ENCODE data around the gene SUMO3.

SUMO3 gene

DNA sequence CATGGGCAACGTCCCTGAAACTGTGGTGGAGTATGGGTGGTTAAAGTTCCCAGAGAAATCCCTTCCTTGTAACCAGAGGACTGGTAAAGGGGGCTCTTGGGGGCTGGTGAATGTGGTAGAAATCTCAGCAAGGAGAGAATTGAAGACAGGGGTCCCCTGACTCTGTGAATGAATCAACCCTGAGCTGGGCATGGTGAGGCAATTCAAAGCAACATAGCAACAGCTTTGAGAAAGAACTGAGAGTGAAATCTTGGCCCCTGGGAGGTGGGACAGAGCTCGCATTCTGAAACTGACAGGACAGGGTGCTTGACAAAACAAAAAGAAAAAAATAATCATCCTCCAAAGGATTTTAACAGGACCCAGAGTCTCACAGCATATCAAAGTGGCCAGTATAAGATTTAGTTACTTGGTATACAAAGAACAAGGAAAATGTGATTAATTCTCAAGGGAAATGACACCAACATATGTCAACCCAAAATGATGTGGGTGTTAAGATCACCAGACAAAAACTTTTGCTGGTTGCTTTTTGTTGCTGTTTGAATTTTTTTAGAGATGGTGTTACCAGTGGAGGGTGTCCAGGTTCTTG lies 11.7 kb upstream of the SUMO3 start:
- no peak for DNase-seq (ENCODE audit: low read depth in 3 of 3)

DNA sequence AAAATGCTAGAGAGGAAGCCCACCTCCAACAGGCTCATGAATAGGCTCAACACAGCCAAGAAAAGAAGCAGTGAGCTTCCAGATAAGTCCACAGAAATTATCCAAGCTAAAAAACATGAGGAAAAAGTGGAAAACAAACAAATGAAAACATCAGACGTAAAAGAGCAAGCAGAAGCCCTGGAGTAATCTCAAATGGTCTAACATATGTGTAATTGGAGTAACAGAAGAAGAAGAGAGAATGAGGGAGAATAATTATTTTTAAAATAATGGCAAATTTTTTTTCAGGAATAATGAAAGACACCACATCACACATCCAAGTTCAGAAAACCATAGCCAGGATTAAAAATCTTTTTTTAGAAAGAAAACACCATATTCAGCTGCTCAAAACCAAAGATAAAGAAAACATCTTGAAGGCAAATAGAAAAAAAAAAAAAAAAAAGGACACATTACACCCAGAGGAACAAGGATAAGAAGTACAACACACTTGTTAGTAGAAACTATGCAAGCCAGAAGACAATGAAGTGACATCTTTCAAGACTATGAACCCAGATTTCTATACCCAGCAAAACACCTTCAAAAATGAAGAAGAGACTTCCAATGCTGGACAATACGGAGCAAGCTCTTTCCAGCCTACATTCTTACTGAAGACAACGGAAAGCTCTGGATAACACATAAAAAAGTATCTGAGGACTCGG lies 10.6 kb upstream of the SUMO3 start:
- no peak for DNase-seq (ENCODE audit: low read depth in 3 of 3)

DNA sequence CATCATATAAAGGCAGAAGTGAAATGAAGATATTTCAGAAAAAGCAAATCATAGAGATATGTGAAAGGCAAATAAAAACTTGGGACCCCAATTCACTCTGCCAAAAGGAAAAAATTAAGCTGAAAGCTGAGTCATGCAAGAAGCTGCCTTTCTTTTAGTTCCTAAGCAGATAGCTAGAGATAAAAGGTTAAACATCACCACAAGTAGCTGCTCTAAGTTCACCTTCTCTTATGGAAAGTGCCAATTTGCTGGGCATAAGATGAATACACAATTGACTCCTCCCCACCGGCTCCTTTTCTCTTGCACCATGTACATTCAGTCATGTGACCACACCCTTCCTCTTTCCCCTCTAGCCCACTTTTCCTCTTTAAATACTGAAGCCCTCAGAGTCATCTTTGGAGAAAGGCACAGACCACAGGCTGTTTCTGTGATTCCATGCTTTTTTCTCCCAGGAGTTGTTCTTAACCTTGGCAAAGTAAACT lies 5.4 kb upstream of the SUMO3 start:
- DNase-seq (ENCODE audit: low read depth in 3 of 3) = no peak

DNA sequence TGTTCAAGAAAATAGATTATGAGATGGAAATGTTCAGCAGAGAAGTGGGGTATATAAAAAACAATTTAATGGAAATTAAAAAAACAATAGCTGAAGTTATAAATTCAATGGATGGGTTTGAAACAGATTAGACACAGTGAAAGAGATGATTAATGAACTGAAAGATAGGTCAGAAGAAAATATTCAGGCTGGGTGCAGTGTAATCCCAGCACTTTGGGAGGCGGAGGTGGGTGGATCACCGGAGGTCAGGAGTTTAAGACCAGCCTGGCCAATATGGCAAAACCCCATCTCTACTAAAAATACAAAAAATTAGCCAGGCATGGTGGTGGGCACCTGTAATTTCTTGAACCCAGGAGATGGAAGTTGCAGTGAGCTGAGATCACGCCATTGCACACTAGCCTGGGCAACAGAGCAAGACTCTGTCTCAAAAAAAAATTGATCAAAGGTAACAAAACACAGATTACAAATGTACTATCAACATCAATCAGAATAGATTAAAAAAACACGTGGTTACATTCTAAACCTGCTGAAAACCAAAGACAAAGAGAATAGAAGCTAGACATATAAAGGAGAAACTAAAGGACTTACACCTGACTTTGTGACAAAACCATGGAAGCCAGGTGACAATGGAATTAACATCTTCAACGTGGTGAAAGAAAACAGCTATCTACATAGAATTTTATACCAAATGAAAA lies 4.8 kb upstream of the SUMO3 start:
- no peak for DNase-seq (ENCODE audit: low read depth in 3 of 3)

DNA sequence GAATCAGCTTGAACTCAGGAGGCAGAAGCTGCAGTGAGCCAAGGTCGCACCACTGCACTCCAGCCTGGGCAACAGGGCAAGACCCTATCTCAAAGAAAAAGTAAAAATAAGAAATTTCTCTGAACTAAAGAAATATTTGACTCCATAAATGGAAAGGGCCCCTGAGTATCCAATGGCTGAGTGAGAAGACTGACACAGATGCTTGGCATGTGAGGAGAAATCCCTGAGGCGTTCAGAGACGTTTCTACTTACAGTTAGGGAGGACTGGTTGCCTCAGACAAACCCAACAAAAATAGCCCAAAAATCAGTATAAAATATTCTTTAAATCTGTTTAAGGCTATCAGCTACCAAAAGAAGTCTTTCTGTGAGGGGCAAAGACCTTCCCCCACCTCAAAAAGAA lies 3.0 kb upstream of the SUMO3 start:
- no peak for DNase-seq (ENCODE audit: low read depth in 3 of 3)

DNA sequence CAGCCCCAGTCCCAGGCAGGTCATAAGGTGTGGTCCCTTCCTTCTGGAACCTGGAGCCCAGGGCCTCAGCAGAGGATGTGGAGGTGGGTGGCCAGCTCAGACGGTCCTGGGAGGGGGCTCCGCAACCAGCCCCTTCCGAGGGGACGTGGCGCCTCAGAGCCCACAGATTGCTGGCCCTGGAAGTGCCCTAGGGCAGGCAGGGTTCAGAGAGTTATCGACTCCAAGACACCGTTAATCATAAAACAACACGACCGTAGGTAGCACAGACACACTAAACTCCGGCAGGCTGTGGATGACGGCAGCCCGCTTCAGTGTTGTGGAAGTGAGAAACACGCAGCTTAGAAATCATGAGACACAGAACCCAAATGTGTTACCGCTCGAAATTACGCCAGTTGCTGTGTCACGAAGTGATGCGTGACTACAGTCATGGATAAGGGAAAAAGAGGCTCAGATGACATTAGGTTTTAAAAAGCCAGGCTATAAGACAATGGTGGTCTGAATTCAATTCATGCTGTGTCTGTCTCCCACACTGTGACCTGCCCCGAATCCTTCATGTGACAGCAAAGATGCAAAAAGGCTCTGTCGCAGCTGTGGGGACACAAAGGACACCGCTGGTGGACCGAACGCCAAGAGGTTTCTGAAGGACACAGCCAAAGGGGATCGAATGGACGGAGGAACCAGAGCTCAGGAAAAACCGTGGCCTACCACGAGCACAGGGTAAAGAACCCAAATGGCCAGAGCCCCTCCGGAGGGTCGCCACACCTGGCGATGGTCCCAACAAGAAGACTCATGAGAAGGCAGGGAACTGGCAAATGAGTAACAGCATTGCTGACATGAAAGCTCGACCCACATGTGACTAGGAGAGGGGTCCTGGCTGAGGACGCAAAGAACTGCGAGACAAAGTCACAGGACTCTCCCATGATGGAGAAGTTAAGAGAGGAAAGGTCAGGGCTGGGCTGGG lies 1.7 kb upstream of the SUMO3 start:
- no peak for DNase-seq (ENCODE audit: low read depth in 3 of 3)

DNA sequence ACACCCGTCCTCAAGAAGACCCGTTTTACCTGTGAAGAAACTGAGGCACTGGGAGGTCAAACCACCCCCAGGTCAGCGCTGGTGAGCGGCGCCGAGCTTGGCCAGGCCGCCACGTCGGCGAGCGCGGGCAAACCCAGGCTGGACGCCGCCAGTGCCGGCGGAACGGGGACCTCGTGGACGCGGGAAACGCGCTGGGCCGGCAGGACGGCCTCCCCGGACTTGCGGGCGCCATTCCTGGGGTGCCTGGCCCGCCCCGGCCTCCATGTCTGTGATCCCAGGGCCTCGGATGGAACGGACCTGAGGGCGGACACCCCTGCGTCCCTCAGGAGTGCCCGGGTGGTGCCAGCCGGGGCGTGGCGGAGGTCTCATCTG lies 764 bp upstream of the SUMO3 start:
- no peak for DNase-seq (ENCODE audit: low read depth in 3 of 3)

DNA sequence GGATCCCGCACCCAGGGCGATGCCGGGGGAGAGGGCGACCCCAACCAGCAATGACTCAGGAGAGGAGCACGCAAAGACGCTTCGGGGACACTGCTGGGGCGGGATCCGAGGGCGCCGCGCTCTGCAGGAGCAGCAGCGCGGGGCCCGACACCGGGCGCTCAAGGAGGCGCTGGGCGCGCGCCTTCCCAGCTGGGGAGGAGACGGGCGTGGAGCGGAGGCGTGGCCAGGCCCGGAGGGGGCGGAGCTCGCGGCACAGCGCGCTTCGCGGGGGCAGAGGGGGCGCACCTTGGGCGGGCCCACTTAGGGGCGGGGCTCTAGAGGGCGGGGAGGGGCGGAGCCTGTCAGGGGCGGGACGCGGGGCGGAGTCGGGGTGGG lies 369 bp downstream of the SUMO3 start:
- peak; percentile 82 to 92 (median 91) for DNase-seq (ENCODE audit: low read depth in 3 of 3)

DNA sequence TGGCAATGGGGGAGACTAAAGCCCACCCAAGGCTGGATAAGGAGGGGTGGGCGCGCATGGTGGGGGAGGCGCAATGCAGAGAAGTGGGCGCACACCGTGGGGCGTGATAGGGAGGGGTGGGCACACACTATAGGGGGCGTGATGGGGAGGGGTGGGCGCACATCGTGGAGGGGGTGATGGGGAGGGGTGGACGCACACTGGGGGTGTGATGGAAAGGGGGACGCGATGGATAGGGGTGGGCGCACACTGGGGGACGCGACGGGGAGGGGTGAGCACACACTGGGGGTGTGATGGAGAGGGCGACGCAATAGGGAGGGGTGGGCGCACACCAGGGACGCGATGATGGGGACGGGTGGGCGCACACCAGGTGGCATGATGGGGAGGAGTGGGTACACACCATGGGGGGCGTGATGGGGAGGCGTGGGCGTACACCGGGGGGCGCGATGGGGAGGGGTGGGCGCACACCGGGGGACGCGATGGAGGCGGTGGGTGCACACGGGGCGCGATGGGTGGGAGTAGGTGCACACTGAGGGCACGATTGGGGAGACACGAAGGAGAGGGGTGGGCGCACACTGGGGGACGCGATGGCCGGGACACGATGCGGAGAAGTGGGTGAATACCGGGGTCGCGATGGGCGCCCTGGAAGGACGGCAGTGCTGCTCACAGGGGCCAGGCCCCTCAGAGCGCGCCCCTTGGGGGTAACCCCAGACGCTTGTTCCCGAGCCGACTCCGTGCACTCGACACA lies 929 bp downstream of the SUMO3 start:
- no peak for DNase-seq (ENCODE audit: low read depth in 3 of 3)

DNA sequence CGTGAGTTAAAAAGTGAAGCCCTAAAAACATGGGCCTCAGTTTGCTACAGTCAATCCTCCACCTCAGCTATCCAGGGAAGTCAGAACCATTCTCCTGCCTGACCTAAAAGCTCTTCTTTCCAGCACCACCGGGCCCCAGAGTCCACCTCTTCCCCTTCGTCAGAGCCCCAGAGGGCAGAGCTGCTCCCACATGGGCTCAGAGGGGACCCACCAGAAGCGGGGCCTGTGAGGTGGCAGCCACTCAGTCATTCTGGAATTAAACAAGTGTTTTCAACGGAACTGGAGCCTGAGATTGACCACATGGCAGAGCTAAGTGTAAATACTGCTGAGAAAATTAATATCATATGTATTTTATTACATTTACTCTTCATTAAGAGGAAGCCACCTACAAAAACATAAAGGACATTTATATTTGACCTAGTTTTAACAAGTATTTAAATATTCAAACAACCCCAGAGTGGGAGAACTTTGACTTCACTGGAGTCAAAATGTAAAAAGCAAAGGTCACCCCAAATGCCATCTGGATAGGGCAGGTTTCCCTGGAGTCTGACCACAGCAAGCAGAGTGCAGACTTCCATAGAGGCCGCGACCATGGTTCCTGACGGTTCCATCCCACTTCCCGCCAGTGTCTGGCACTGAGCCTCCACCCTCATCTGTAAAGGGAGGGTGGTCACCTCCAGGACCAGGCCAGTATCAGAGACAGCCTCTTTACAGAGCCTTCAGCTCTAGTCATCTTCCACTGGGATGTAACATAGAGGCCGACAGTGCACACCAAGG lies 1.8 kb downstream of the SUMO3 start:
- DNase-seq (ENCODE audit: low read depth in 3 of 3) = no peak

DNA sequence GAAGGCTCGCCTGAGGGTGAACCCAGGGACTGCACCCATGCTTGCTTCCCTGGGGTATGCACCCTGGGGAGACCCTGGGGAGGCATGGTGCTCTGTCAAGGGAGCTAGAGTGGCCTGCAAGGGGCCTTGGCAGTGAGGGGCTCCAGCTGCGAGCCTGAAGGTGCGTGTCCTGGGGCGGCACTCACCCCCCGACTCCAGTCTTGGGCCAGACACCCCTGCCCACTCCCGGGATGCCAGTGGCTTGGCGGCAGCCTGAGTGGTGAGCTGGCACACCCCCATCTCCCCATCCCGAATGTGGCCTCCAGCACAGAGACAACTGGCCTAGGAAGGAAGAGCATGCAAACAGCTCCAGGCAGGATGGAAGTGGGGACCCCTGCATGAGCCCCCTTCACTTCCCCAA lies 2.6 kb downstream of the SUMO3 start:
- no peak for DNase-seq (ENCODE audit: low read depth in 3 of 3)

DNA sequence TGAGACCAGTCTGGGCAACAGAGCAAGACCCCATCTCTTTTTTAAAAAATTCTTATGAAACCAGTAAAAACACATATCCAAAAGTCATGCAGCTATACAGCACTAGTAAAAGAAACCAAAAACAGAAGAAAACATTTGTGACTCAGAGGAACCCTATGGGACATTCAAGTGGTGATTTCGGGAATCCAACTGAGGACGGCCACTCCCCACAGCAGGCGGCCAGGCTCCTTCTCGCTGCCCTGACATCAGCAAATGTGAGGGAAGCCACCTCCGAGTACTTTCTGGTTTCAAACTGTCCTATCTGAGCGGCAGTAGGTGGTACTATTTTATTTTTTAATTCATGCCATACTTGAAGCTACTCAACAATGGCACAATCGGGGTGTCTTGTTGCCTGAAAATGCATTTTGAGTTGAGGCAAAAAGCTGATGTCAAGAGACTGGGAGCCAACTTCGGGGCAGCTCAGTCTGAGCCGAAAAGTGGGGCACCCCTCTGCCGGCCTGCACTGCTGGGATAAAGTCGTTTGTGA lies 3.3 kb downstream of the SUMO3 start:
- no peak for DNase-seq (ENCODE audit: low read depth in 3 of 3)

DNA sequence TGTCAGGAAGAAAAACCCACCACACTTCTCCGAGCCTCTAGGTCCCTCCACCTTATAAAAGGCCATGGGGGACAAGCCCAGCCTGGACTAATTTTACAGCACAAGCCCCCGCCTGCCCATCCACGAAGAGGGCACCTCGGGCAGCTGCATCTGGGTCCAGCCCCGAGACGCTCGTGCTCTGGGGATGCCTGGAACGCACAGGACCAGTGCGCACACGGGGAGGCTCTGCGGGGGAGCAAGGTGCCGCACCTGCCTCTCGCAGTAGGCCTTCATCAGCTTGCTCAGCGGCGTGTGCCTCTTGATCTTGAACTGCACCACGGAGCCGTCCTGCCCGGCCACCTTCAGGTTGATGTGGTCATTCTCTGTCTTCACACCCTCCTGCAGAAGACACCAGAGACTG lies 4.1 kb downstream of the SUMO3 start:
- DNase-seq (ENCODE audit: low read depth in 3 of 3) = no peak

DNA sequence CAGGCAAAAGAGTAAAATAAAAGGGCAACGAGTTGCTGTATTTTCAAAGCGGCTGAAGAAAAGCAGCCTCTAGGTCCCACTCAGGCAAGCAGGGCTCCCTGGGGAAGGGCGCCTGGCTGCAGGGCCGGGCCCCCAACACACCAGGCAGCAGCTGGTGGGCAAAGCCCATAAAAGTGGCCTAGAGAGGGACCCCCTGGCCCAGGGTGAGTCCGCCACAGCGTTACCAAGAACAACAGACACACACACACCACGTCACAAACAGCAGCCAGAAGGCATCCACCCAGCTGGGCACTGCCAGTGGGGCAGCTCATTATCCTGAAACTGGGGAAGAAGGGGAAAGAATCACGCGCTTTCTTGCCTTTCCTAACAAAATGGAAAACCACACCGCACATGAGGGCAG lies 4.7 kb downstream of the SUMO3 start:
- no peak for DNase-seq (ENCODE audit: low read depth in 3 of 3)

DNA sequence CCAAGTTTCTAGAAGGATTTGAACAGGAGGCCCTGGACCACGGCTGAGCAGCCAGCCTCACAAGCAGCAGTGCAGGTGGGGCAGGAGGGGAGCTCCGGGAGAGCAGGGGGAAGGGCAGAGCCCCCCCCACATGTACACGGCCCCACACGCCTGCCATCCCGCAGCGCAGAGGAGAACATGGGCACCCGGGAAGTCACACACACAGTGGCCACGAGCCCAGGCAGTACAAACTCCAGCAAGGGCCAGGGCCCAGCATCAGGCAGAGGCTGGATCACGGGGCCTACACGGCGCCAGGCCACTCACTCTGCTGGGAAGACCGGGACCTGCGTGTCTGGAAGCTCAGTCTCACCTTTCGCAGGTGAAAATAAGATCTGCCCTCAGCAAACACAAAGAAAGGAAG lies 5.2 kb downstream of the SUMO3 start:
- no peak for DNase-seq (ENCODE audit: low read depth in 3 of 3)

DNA sequence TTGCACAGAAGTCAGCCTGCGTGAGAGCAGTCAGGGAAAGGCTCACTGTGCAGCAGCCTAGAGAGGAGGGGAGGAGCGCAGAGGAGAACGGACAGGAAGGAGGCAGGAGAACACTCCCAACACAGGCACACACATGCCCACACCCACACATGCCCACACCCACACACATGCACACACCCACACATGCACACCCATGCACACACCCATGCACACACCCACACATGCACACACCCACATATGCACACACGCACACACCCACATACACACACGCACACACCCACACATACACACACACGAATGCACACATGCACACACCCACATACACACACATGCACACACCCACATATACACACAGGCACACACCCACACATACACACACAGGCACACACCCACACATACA lies 7.1 kb downstream of the SUMO3 start:
- DNase-seq (ENCODE audit: low read depth in 3 of 3) = no peak

DNA sequence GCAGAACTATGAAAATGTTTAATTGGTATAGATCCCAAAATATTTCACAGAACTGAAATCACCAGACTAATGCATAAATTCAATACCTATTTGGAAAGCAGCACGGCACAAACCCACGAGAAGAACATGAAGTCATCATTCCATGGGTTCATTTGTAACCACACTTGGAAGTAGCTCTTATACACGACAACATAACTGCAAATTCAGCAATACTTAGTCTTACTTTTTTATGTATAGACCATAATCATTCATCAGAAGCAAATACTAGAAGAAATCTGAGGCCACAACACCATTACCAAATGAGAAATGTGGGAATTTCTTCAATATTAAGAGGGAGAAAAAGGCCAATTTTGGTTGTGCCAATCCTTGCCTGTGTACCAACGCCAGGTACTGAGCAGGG lies 12.0 kb downstream of the SUMO3 start:
- no peak for DNase-seq (ENCODE audit: low read depth in 3 of 3)

DNA sequence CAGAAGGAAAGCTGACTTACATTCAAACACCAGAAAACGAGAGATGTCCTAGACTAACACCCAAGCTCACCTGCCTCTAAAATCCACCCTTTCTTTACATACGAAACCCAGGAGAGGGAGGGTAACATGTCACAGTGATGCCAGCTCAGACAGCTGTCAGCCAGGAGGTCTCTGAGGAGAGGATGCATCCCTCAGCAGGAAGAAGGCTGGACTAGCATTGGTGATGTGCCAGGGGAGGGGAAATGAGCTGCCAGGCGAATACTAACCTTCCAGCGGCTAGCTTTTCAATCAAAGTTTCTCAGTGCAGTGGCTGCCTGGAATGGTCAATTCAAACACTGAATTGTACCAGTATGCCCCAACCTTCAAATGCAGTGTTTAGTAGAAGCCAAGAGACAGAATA lies 12.6 kb downstream of the SUMO3 start:
- no peak for DNase-seq (ENCODE audit: low read depth in 3 of 3)

DNA sequence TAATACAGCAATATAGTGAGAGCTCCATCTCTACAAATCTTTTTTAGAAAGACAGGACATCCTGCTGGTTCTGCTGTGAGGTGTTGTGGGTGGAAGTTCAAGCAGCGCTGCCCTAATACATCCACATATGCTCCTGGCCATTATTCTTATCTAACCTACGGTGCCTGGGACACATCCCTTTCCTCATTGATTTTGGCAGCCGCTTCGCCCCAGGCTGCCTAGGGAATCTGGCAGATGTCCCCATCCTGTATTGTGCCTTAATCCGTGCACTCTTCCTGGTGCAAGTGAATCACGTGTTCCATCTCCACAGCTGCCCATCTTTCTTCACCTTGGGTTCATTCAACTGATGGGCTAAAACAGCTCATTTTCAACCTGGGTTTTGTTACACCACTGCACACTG lies 13.1 kb downstream of the SUMO3 start:
- no peak for DNase-seq (ENCODE audit: low read depth in 3 of 3)

DNA sequence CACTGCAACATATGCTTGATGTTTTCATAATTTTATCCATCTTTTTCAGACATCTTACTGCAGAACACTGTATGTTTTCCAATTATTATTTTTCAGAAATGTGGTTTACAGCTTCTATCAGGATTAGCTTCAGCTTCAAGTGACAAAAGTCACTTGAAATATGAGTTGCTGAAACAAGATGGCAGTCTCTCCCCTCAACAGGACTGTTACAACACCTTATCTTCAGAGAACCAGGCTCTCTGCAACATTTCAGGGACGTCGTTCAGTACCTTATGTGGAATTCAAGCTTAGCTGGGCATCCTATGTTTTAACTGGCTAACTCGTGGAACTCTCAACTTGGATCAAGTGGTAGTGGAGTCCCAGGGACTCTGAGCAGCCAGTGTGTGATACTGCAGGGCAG lies 14.2 kb downstream of the SUMO3 start:
- DNase-seq (ENCODE audit: low read depth in 3 of 3) = no peak
